OCI-LY3 (cell line): Measurements from ENCODE around the gene CACNA1G.

Experiments
- H2AFZ ChIP-seq: fragments of 200-600, 300-600 bp; shearing (Covaris generic); 2 replicates; pipeline ENCODE4 v1.6.0; 2014; ENCODE audit warnings: antibody characterized with exemption, low read depth, low read length
- H3K27ac ChIP-seq: fragments of 200-600, 300-600 bp; sonication (generic); 2 replicates; pipeline ENCODE4 v1.5.1; 2014; ENCODE audit warnings: mild to moderate bottlenecking, low read length, moderate library complexity, mixed read lengths
- H3K27me3 ChIP-seq: fragments of 200-600, 300-600 bp; sonication (generic); 2 replicates; pipeline ENCODE4 v1.6.1; 2014; ENCODE audit warnings: low read depth, low read length, mixed read lengths
- H3K36me3 ChIP-seq: fragments of 200-600, 300-600 bp; sonication (generic); replicated peaks from 2 replicates; pipeline ENCODE3; 2014; ENCODE audit warnings: low read depth, low read length, mixed read lengths
- H3K4me1 ChIP-seq: fragments of 300-600, 200-600 bp; sonication (generic); 2 replicates; pipeline ENCODE4 v1.6.1; 2014; ENCODE audit warnings: low read length, mixed read lengths
- H3K4me2 ChIP-seq: fragments of 200-600, 300-600 bp; sonication (generic); 2 replicates; pipeline ENCODE4 v1.6.1; 2014; ENCODE audit warnings: low read length, mixed read lengths
- H3K4me3 ChIP-seq: fragments of 300-600, 200-600 bp; sonication (generic); 2 replicates; pipeline ENCODE4 v1.5.1; 2014; ENCODE audit warnings: antibody characterized with exemption, mild to moderate bottlenecking, low read length, moderate library complexity
- H3K79me2 ChIP-seq: fragments of 300-600, 200-600 bp; shearing (Covaris generic); 2 replicates; pipeline ENCODE4 v1.6.1; 2014; ENCODE audit warnings: mild to moderate bottlenecking, low read length, mixed read lengths
- H3K9ac ChIP-seq: fragments of 300-600, 200-600 bp; shearing (Covaris generic); 2 replicates; pipeline ENCODE4 v1.6.0; 2014; ENCODE audit warnings: mild to moderate bottlenecking, low read length, moderate library complexity
- H3K9me3 ChIP-seq: fragments of 200-600, 300-600 bp; shearing (Covaris generic); 2 replicates; pipeline ENCODE4 v1.6.1; 2014; ENCODE audit warnings: low read length, mixed read lengths; ENCODE audit not compliant: insufficient read depth
- H4K20me1 ChIP-seq: fragments of 200-600, 300-600 bp; sonication (generic); 2 replicates; pipeline ENCODE4 v1.6.1; 2016; ENCODE audit warnings: low read length, mixed read lengths; ENCODE audit not compliant: insufficient read depth
- EZH2phosphoT487 ChIP-seq: fragments of 200-600 bp; shearing (Covaris generic); IDR thresholded peaks from 2 replicates; pipeline ENCODE4 v1.6.1; 2018; ENCODE audit warnings: antibody characterized with exemption, mixed run types, low read depth
- TF ChIP-seq, protein P1 (sequence below): fragments of 200-600, 300-600 bp; sonication (generic); IDR thresholded peaks from 2 replicates; pipeline ENCODE4 v1.5.1; 2014; ENCODE audit warnings: antibody characterized with exemption, low read length, low read depth

The CACNA1G gene

DNA sequence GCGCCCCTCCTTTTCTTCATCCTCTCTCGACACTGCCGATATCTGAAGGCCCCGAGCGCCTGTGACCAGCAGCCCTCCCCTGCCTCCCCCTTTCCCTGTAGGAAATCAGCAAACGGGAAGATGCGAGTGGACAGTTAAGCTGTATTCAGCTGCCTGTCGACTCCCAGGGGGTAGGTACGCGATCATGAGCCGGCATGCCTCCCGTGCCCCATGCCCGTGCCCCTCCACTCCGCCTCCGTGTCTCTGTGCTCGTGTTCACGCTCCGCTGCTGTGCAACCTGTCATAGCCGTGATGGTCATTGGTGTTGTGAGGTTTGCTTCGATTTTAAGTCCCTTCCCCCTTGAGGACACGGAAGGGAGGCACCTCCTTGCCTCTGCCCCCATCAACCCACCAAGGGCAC is 34.4 kb downstream of the CACNA1G start:
- Histone ChIP-seq H3K36me3 (no peaks in the 10 kb centered on the region), H3K4me1 (peaks cover 4% of the 10 kb centered on the region), H4K20me1 (no peaks in the 10 kb centered on the region), H3K27me3 (peaks cover 13% of the 10 kb centered on the region; the same call in 1 of the 2 replicates), H2AFZ (no peak overlapping the region), H3K4me2 (no peak overlapping the region), H3K27ac (no peak overlapping the region), H3K9me3 (no peaks in the 10 kb centered on the region), H3K9ac (no peak overlapping the region), H3K4me3 (no peak overlapping the region), H3K79me2 (no peaks in the 10 kb centered on the region)
- TF ChIP-seq EZH2phosphoT487 = no peak

DNA sequence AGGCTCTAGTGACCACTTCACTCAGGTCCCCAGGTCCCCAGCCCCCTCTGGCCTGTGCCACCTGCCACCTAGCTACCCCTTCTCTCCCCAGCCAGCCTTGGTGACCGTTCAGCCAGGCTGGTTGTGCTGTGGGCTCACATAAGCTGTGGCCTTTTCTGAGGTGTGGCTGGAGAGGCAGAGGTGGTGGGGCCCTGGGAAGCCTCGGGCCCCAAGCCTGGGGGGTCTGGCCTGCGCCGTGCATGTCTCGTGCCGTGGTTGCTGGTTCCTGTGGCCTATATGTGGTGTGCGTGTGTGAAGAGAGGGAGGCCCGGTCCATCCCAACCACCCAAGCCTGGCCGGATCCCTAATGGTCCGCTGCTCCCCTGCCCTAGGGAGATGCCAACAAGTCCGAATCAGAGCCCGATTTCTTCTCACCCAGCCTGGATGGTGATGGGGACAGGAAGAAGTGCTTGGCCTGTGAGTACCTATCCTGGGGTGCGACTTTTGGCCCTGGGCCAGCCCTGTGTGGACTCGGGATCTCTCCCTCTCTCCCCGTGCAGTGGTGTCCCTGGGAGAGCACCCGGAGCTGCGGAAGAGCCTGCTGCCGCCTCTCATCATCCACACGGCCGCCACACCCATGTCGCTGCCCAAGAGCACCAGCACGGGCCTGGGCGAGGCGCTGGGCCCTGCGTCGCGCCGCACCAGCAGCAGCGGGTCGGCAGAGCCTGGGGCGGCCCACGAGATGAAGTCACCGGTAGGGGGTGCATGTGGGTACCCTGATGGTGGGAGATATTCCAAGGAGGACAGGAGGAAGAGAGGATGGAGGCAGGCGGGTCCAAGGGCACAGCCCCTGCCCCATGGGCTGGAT is 35.9 kb downstream of the CACNA1G start:
- no peak overlapping the region for H3K4me3 ChIP-seq
- H3K9ac ChIP-seq = no peak overlapping the region
- H3K79me2 ChIP-seq = no peaks in the 10 kb centered on the region
- H2AFZ ChIP-seq = no peak overlapping the region
- H3K9me3 ChIP-seq = no peaks in the 10 kb centered on the region
- TF ChIP-seq EZH2phosphoT487 = no peak
- TF ChIP-seq, protein P1, sequence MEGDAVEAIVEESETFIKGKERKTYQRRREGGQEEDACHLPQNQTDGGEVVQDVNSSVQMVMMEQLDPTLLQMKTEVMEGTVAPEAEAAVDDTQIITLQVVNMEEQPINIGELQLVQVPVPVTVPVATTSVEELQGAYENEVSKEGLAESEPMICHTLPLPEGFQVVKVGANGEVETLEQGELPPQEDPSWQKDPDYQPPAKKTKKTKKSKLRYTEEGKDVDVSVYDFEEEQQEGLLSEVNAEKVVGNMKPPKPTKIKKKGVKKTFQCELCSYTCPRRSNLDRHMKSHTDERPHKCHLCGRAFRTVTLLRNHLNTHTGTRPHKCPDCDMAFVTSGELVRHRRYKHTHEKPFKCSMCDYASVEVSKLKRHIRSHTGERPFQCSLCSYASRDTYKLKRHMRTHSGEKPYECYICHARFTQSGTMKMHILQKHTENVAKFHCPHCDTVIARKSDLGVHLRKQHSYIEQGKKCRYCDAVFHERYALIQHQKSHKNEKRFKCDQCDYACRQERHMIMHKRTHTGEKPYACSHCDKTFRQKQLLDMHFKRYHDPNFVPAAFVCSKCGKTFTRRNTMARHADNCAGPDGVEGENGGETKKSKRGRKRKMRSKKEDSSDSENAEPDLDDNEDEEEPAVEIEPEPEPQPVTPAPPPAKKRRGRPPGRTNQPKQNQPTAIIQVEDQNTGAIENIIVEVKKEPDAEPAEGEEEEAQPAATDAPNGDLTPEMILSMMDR = no peak
- H4K20me1 ChIP-seq = no peaks in the 10 kb centered on the region
- no peak overlapping the region for H3K4me2 ChIP-seq
- no peak overlapping the region for H3K27ac ChIP-seq
- peaks cover 26% of the 10 kb centered on the region for H3K27me3 ChIP-seq
- peaks cover 4% of the 10 kb centered on the region for H3K4me1 ChIP-seq
- H3K36me3 ChIP-seq = no peaks in the 10 kb centered on the region

DNA sequence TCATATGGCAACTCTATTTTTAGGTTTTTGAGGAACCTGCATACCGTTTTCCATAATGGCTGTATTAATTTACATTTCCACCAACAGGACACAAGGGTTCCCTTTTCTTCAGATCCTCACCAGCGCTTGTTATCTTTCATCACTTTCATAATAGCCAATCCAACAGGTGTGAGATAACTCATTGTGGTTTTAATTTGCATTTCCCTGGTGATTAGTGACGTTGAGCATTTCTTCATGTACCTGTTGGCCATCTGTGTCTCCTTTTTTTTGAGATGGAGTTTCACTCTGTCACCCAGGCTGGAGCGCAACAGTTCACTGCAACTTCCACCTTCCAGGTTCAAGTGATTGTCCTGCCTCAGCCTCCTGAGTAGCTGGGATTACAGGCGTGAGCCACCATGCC is 38.0 kb downstream of the CACNA1G start:
- Histone ChIP-seq H3K9me3 (no peaks in the 10 kb centered on the region), H3K4me1 (peaks cover 4% of the 10 kb centered on the region), H3K36me3 (no peaks in the 10 kb centered on the region), H2AFZ (no peak overlapping the region), H3K79me2 (no peaks in the 10 kb centered on the region), H3K27me3 (peaks cover 35% of the 10 kb centered on the region), H3K27ac (no peak overlapping the region), H4K20me1 (no peaks in the 10 kb centered on the region), H3K4me3 (no peak overlapping the region), H3K4me2 (no peak overlapping the region), H3K9ac (no peak overlapping the region)
- no peak for TF ChIP-seq EZH2phosphoT487
- TF ChIP-seq, protein P1 = no peak

DNA sequence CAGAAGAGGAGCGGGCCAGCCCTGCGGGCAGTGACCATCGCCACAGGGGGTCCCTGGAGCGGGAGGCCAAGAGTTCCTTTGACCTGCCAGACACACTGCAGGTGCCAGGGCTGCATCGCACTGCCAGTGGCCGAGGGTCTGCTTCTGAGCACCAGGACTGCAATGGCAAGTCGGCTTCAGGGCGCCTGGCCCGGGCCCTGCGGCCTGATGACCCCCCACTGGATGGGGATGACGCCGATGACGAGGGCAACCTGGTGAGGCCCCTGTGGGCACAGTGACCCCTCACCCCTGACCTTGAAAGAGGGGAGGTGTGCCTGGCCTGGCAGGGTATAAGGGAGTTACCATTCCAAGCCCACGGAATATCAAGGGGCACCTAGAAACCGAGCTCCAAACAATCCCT is 39.1 kb downstream of the CACNA1G start:
- Histone ChIP-seq H3K79me2 (no peaks in the 10 kb centered on the region), H3K27ac (no peak overlapping the region), H3K9me3 (no peaks in the 10 kb centered on the region), H3K4me2 (no peak overlapping the region), H3K36me3 (no peaks in the 10 kb centered on the region), H3K4me3 (no peak overlapping the region), H3K4me1 (peaks cover 4% of the 10 kb centered on the region), H2AFZ (no peak overlapping the region), H4K20me1 (no peaks in the 10 kb centered on the region), H3K27me3 (peaks cover 44% of the 10 kb centered on the region), H3K9ac (no peak overlapping the region)
- no peak for TF ChIP-seq EZH2phosphoT487
- TF ChIP-seq, protein P1 = no peak
